Tibial nerve (tissue), 4 donors: ENCODE data around the gene GBX1.

Source experiments
- CTCF ChIP-seq, 5 experiments: fragments of 200-600 bp in 3 of 5; fragments of 450-650 bp in 2 of 5; sonication (generic) in 3 of 5; IDR thresholded peaks; one replicate each; pipeline ENCODE4 v1.5.1; 2016 to 2019; ENCODE audit warnings: antibody characterized with exemption in 5 of 5, mild to moderate bottlenecking in 3 of 5, moderate library complexity in 2 of 5
- EP300 ChIP-seq, 2 donors: sonication (generic); formaldehyde crosslinking; IDR thresholded peaks; one replicate each; pipeline ENCODE4 v1.6.1; 2017; ENCODE audit warnings: antibody characterized with exemption in 2 of 2, mild to moderate bottlenecking in 1 of 2
- POLR2A ChIP-seq, 2 donors: fragments of 450-650 bp; IDR thresholded peaks; one replicate each; pipeline ENCODE4 v1.6.1; 2017; ENCODE audit warnings: antibody characterized with exemption in 2 of 2, mild to moderate bottlenecking in 2 of 2, moderate library complexity in 2 of 2

GRCh38 chr7:151132461-151133205 is 34.9 kb downstream of the GBX1 start:
- TF ChIP-seq EP300 (IDR thresholded peaks at IDR 0.05) (no peak), CTCF (IDR thresholded peaks at IDR 0.05) (no peak), POLR2A (IDR thresholded peaks at IDR 0.05) (no peak)
